Measurements from ENCODE around the gene DDX55.
"Not testable (repeated sequence)": the region's sequence is repeated elsewhere in the genome, so short reads cannot be mapped to it uniquely, and the experiment has no call there.

The DDX55 gene

GRCh38 chr12:123601602-123602489 lies at the start of gene DDX55:
TSS of gene DDX55 (plus strand) at chr12:123602099. CDS start at chr12:123602149, 50 bp downstream.
- peak; percentile 58 for DNase-seq

GRCh38 chr12:123554136-123554535 lies 47.8 kb upstream of the DDX55 start:
- not testable (repeated sequence) for DNase-seq

GRCh38 chr12:123554843-123555242 lies 47.1 kb upstream of the DDX55 start:
- DNase-seq = not testable (repeated sequence)

GRCh38 chr12:123558487-123558886 lies 43.4 kb upstream of the DDX55 start:
- DNase-seq = not testable (repeated sequence)

GRCh38 chr12:123559468-123559867 lies 42.4 kb upstream of the DDX55 start:
- no peak for DNase-seq

- DNase-seq = peak; percentile 41
Measured at GRCh38 chr12:123571343-123571813, 30.5 kb upstream of the DDX55 start.

GRCh38 chr12:123572391-123572790 lies 29.5 kb upstream of the DDX55 start:
- no peak for DNase-seq

GRCh38 chr12:123573870-123574269 lies 28.0 kb upstream of the DDX55 start:
- no peak for DNase-seq

GRCh38 chr12:123576611-123577010 lies 25.3 kb upstream of the DDX55 start:
- DNase-seq = no peak

GRCh38 chr12:123578243-123578642 lies 23.7 kb upstream of the DDX55 start:
- no peak for DNase-seq

GRCh38 chr12:123578829-123579228 lies 23.1 kb upstream of the DDX55 start:
- DNase-seq = not testable (repeated sequence)

- DNase-seq = no peak
Measured at GRCh38 chr12:123580772-123581171, 21.1 kb upstream of the DDX55 start.

- DNase-seq = no peak
Measured at GRCh38 chr12:123591702-123592481, 10.0 kb upstream of the DDX55 start.

- no peak for DNase-seq
Measured at GRCh38 chr12:123595729-123596128, 6.2 kb upstream of the DDX55 start.

- DNase-seq = no peak
Measured at GRCh38 chr12:123597100-123597499, 4.8 kb upstream of the DDX55 start.

- no peak for DNase-seq
Measured at GRCh38 chr12:123598522-123598921, 3.4 kb upstream of the DDX55 start.

- DNase-seq = no peak
Measured at GRCh38 chr12:123599310-123599709, 2.6 kb upstream of the DDX55 start.

- no peak for DNase-seq
Measured at GRCh38 chr12:123599721-123600120, 2.2 kb upstream of the DDX55 start.

- DNase-seq = no peak
Measured at GRCh38 chr12:123602651-123603195, 824 bp downstream of the DDX55 start.

GRCh38 chr12:123603495-123603894 lies 1.6 kb downstream of the DDX55 start:
- DNase-seq = not testable (repeated sequence)

GRCh38 chr12:123607756-123608155 lies 5.9 kb downstream of the DDX55 start:
- DNase-seq = no peak

- no peak for DNase-seq
Measured at GRCh38 chr12:123608182-123608581, 6.3 kb downstream of the DDX55 start.

GRCh38 chr12:123614110-123614509 lies 12.2 kb downstream of the DDX55 start:
- no peak for DNase-seq
